Panc1 (cell line): Measurements from ENCODE around the gene LETMD1. TPM values are rescaled to one million over a fixed set of nuclear protein-coding genes. Genes with fewer than 3 reads are reported as not detected.

Experiments
- ATAC-seq: fragments of 200-7000 bp; cut with Tn5 transposase; 2 replicates; pipeline ENCODE4 v1.9.1; 2020; ENCODE audit warnings: mild to moderate bottlenecking, moderate library complexity
- BruUV-seq: library from RNA; stranded (reverse); fragments of 400-500 nt; replicated peaks from 2 replicates; lab custom pipeline; 2021; lab: Mats Ljungman, UMichigan
- CTCF ChIA-PET: fragments of 300-600 bp; sonication (Branson Sonifier 250); formaldehyde crosslinking; loops from one replicate; lab custom pipeline; 2022; ENCODE audit warnings: antibody characterized with exemption; lab: Charles Lee
- POLR2A ChIA-PET: fragments of 300-600 bp; sonication (Branson Sonifier 250); formaldehyde crosslinking; loops from one replicate; lab custom pipeline; 2022; ENCODE audit warnings: antibody characterized with exemption; lab: Charles Lee
- DNase-seq: peaks from one replicate; pipeline ENCODE4 v3.0.0-alpha.2; 2010; ENCODE audit warnings: low read depth, low spot score
- H3K27ac ChIP-seq: 2 replicates; pipeline ENCODE4 v1.5.1; 2011; ENCODE audit warnings: mild to moderate bottlenecking, low read length, inconsistent platforms
- H3K27me3 ChIP-seq: fragments of 200-500 bp; sonication (Bioruptor generic); 2 replicates; pipeline ENCODE4 v1.6.0; 2014; ENCODE audit warnings: low read length, inconsistent platforms; ENCODE audit not compliant: control insufficient read depth, insufficient read depth
- H3K36me3 ChIP-seq: fragments of 200-500 bp; sonication (Bioruptor generic); 2 replicates; pipeline ENCODE4 v1.5.1; 2014; ENCODE audit warnings: inconsistent platforms, mild to moderate bottlenecking, low read length, moderate library complexity; ENCODE audit not compliant: control insufficient read depth, insufficient read depth
- H3K4me1 ChIP-seq: 2 replicates; pipeline ENCODE4 v1.5.1; 2011; ENCODE audit warnings: inconsistent platforms, mild to moderate bottlenecking, low read length, moderate library complexity; ENCODE audit not compliant: control insufficient read depth, insufficient read depth
- H3K4me3 ChIP-seq, 2 experiments: 2 replicates each; pipeline ENCODE4 v1.5.1; 2011 to 2012; ENCODE audit warnings: low read depth in 2 of 2, low read length in 2 of 2, mild to moderate bottlenecking in 2 of 2, inconsistent platforms in 1 of 2, moderate library complexity in 1 of 2
- H3K9me3 ChIP-seq: fragments of 200-500 bp; sonication (Bioruptor generic); 2 replicates; pipeline ENCODE4 v1.5.1; 2014; ENCODE audit warnings: low read depth, mild to moderate bottlenecking, inconsistent platforms, low read length, moderate library complexity; ENCODE audit not compliant: control insufficient read depth, insufficient read depth
- CTCF ChIP-seq: fragments of 450-650 bp; IDR thresholded peaks from 2 replicates; pipeline ENCODE4 v1.5.1; 2017; ENCODE audit warnings: mild to moderate bottlenecking
- POLR2AphosphoS5 ChIP-seq: IDR thresholded peaks from 2 replicates; pipeline ENCODE4 v1.6.1; 2012; ENCODE audit warnings: mild to moderate bottlenecking, low read depth, low read length, moderate library complexity
- REST ChIP-seq, 2 experiments: IDR thresholded peaks; 2 replicates each; pipeline ENCODE4 v1.6.1; 2011 to 2012; ENCODE audit warnings: low read depth in 2 of 2, control low read depth in 1 of 2, low read length in 1 of 2, mild to moderate bottlenecking in 1 of 2, moderate library complexity in 1 of 2; ENCODE audit not compliant: insufficient read depth in 1 of 2
- SIN3A ChIP-seq: IDR thresholded peaks from 2 replicates; pipeline ENCODE4 v1.6.1; 2012; ENCODE audit warnings: low read depth, mild to moderate bottlenecking, low read length, moderate library complexity, borderline replicate concordance; ENCODE audit not compliant: insufficient read depth
- TCF7L2 ChIP-seq: IDR thresholded peaks from 2 replicates; pipeline ENCODE4 v1.6.1; 2011; ENCODE audit warnings: mild to moderate bottlenecking, low read depth, low read length, inconsistent platforms
- in situ Hi-C: cut with HindIII; loops from 2 replicates; pipeline ENCODE4 v1.10.0; 2016; ENCODE audit warnings: low sequenced_read_pairs, low pct_unique_long_range_greater_than_20kb
- intact Hi-C: fragments of 100-400 bp; cut with micrococcal nuclease; formaldehyde crosslinking; loops from one replicate; pipeline ENCODE4 v1.10.0; 2022; ENCODE audit not compliant: unreplicated experiment
- total RNA-seq: library from RNA; stranded (reverse); gene quantifications from one replicate; pipeline ENCODE4 v1.2.1, GENCODE V29; 2021; ENCODE audit not compliant: unreplicated experiment

LETMD1 gene
- total RNA-seq, 1 experiment from 2014 or later = 47.9 TPM

GRCh38 chr12:51023625-51024382 is 24.3 kb upstream of the LETMD1 start:
- TF ChIP-seq REST (IDR thresholded peaks at IDR 0.05; ENCODE audit: insufficient read depth in 1 of 2, low read depth in 2 of 2, low read length in 1 of 2) (no peak), CTCF (no peak), TCF7L2 (no peak), POLR2AphosphoS5 (no peak), SIN3A (no peak)
- Histone ChIP-seq H3K4me3 (peak overlapping the region; percentile 71 to 80), H3K27me3 (no peaks in the 10 kb centered on the region), H3K9me3 (no peaks in the 10 kb centered on the region), H3K27ac (peak overlapping the region; percentile 90), H3K36me3 (no peaks in the 10 kb centered on the region), H3K4me1 (peaks cover 13% of the 10 kb centered on the region)
- DNase-seq = no peak
- CTCF ChIA-PET = interaction anchor here (0.6 kb wide), 1 partner anchor 19 kb away, joined by 3 read pairs; no protein-coding TSS in a partner anchor
- intact Hi-C loops (no loop called here), in situ Hi-C loops (no loop called here)
- POLR2A ChIA-PET = interaction anchor here (0.5 kb wide), 1 partner anchor 227 kb away, joined by 5 read pairs; no protein-coding TSS in a partner anchor
- BruUV-seq = no TSS peak
- no peak for ATAC-seq

- no peaks in the 10 kb centered on the region for H3K27me3 ChIP-seq
- POLR2A ChIA-PET = interaction anchor here (0.6 kb wide), 1 partner anchor 54 kb away, joined by 6 read pairs; no protein-coding TSS in a partner anchor
- ATAC-seq (no peak), DNase-seq (no peak)
- in situ Hi-C loops = no loop called here
- peak overlapping the region; percentile 90 for H3K27ac ChIP-seq
- intact Hi-C loops = loop anchor here (5.0 kb wide), 1 partner anchor 198 kb away; no protein-coding TSS in a partner anchor
- H3K4me1 ChIP-seq = peaks cover 17% of the 10 kb centered on the region
- no TSS peak for BruUV-seq
- H3K36me3 ChIP-seq = no peaks in the 10 kb centered on the region
- H3K9me3 ChIP-seq = no peaks in the 10 kb centered on the region
- no peak for TF ChIP-seq TCF7L2
- TF ChIP-seq REST (IDR thresholded peaks at IDR 0.05; ENCODE audit: insufficient read depth in 1 of 2, low read depth in 2 of 2, low read length in 1 of 2) = no peak
- no peak for TF ChIP-seq CTCF
- no peak for TF ChIP-seq POLR2AphosphoS5
- TF ChIP-seq SIN3A = no peak
- CTCF ChIA-PET = no interaction called here
- peak overlapping the region; percentile 71 to 80 for H3K4me3 ChIP-seq
These were observed 22.7 kb upstream of the LETMD1 start for GRCh38 chr12:51025338-51025835.
